ENCODE data around the gene PCYOX1L. TPM values are rescaled to one million over a fixed set of nuclear protein-coding genes. Genes with fewer than 3 reads are reported as not detected.

Gene PCYOX1L
- total RNA-seq, 1 experiment from 2014 or later = 15.3 TPM

- Histone ChIP-seq H4K5ac (ENCODE audit: insufficient read length, low read depth, low read length) (no peak overlapping the region), H2BK20ac (ENCODE audit: low read depth, low read length, poor library complexity, severe bottlenecking) (no peak overlapping the region), H3K23ac (ENCODE audit: insufficient read length, low read depth, low read length) (no peak overlapping the region), H3K9me3 (ENCODE audit: control insufficient read depth, low read depth, low read length) (no peaks in the 10 kb centered on the region), H4K91ac (ENCODE audit: insufficient read length, low read depth, low read length) (no peak overlapping the region), H4K8ac (replicated peaks; ENCODE audit: insufficient read length, low read depth, low read length) (no peak overlapping the region), H3K4me2 (ENCODE audit: insufficient read depth, insufficient read length, low read length) (no peak overlapping the region), H3K23me2 (ENCODE audit: insufficient read length, low read depth, low read length, poor library complexity, severe bottlenecking) (no peaks in the 10 kb centered on the region), H2AK5ac (ENCODE audit: insufficient read length, low read length) (no peak overlapping the region), H3K27me3 (ENCODE audit: insufficient read depth, low read length) (no peaks in the 10 kb centered on the region; the same call in 1 of the 2 replicates), H3K27ac (ENCODE audit: insufficient read length, low read depth, low read length) (no peak overlapping the region), H2BK120ac (ENCODE audit: low read depth, low read length, poor library complexity, severe bottlenecking) (no peak overlapping the region), H3K14ac (ENCODE audit: insufficient read depth, low read length) (no peak overlapping the region), H4K20me1 (ENCODE audit: control insufficient read depth, insufficient read depth, insufficient read length) (no peaks in the 10 kb centered on the region), H3K4me1 (ENCODE audit: insufficient read depth, low read length) (no peaks in the 10 kb centered on the region), H3K9ac (ENCODE audit: extremely low read depth, insufficient read length, low read length) (no peak overlapping the region), H2BK5ac (ENCODE audit: insufficient read length, low read length) (no peak overlapping the region), H3K4ac (ENCODE audit: low read depth, low read length) (no peak overlapping the region), H2BK12ac (ENCODE audit: insufficient read length, low read depth, low read length) (no peak overlapping the region), H3K18ac (ENCODE audit: insufficient read length, low read depth, low read length) (no peak overlapping the region), H2BK15ac (ENCODE audit: low read depth, low read length) (no peak overlapping the region), H3K56ac (ENCODE audit: insufficient read length, low read depth, low read length) (no peak overlapping the region), H3T11ph (ENCODE audit: low read length) (no peak overlapping the region), H2AFZ (ENCODE audit: low read length) (no peak overlapping the region), H3K79me2 (ENCODE audit: insufficient read depth, low read length) (no peaks in the 10 kb centered on the region), H3K79me1 (ENCODE audit: insufficient read depth, low read depth, low read length, poor library complexity, severe bottlenecking) (no peaks in the 10 kb centered on the region)
- no peaks in the 10 kb centered on the region for H3K9me3 Mint-ChIP-seq
- no peak for DNase-seq
- no peak overlapping the region for H3K27ac Mint-ChIP-seq
- peaks cover 6 to 8% of the 10 kb centered on the region in 2 experiments for H3K4me1 Mint-ChIP-seq
- H3K36me3 Mint-ChIP-seq (ENCODE audit: insufficient read depth in 1 of 3, low read depth in 3 of 3) = no peaks in the 10 kb centered on the region
- H3K27me3 Mint-ChIP-seq (ENCODE audit: low read depth) = no peaks in the 10 kb centered on the region; the same call in 1 of the 2 replicates
- no peak overlapping the region for H3K4me3 Mint-ChIP-seq
- no peak for TF ChIP-seq CTCF (conservative IDR thresholded peaks at IDR 0.05)
Observed at GRCh38 chr5:149323210-149323609, 34.6 kb upstream of the PCYOX1L start.

Measured in H9 (cell line).